Ectodermal cell (in vitro differentiated cells): ENCODE results near the gene SLC15A5. TPM values are rescaled to one million over a fixed set of nuclear protein-coding genes. Genes with fewer than 3 reads are reported as not detected.

ENCODE experiments used
- H3K27ac ChIP-seq: 2 replicates; pipeline ENCODE4 v1.7.0; 2013; ENCODE audit warnings: mild to moderate bottlenecking, low read depth, low read length; ENCODE audit not compliant: insufficient read depth, poor library complexity, severe bottlenecking
- H3K27me3 ChIP-seq: 2 replicates; pipeline ENCODE4 v1.7.0; 2013; ENCODE audit warnings: mild to moderate bottlenecking, low read length; ENCODE audit not compliant: insufficient read depth, control insufficient read depth, poor library complexity, severe bottlenecking
- H3K36me3 ChIP-seq: one replicate; pipeline ENCODE4 v1.7.0; 2013; ENCODE audit warnings: low read length; ENCODE audit not compliant: control insufficient read depth, insufficient read depth
- H3K4me1 ChIP-seq: one replicate; pipeline ENCODE4 v1.7.0; 2013; ENCODE audit warnings: low read length; ENCODE audit not compliant: control insufficient read depth, insufficient read depth
- H3K4me3 ChIP-seq: 2 replicates; pipeline ENCODE4 v1.7.0; 2013; ENCODE audit warnings: low read depth, low read length, control low read depth; ENCODE audit not compliant: insufficient read depth
- H3K9me3 ChIP-seq: 2 replicates; pipeline ENCODE4 v1.7.0; 2013; ENCODE audit warnings: mild to moderate bottlenecking, low read length, moderate library complexity; ENCODE audit not compliant: control insufficient read depth
- WGBS, 2 experiments: methylation state at CpG; one replicate each; pipeline ENCODE4 v1.1.7; 2013; ENCODE audit warnings: missing lambda C conversion rate in 2 of 2; 5-methylcytosine and 5-hydroxymethylcytosine counted together
- polyA plus RNA-seq, 4 experiments: library from polyadenylated mRNA; stranded (reverse); fragments of 50-300 nt; gene quantifications; one replicate each; pipeline ENCODE4 v1.2.3, GENCODE V29; 2013

Gene SLC15A5, protein sequence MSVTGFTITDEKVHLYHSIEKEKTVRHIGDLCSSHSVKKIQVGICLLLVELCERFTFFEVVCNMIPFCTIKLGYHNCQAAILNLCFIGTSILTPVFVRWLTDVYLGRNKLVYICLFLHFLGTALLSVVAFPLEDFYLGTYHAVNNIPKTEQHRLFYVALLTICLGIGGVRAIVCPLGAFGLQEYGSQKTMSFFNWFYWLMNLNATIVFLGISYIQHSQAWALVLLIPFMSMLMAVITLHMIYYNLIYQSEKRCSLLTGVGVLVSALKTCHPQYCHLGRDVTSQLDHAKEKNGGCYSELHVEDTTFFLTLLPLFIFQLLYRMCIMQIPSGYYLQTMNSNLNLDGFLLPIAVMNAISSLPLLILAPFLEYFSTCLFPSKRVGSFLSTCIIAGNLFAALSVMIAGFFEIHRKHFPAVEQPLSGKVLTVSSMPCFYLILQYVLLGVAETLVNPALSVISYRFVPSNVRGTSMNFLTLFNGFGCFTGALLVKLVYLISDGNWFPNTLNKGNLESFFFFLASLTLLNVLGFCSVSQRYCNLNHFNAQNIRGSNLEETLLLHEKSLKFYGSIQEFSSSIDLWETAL
- polyA plus RNA-seq (2013, experiment 1 of 4), result not detected
- not detected for polyA plus RNA-seq (2013, experiment 2 of 4)
- not detected for polyA plus RNA-seq (2013, experiment 3 of 4)
- polyA plus RNA-seq (2013, experiment 4 of 4), result not detected

- 94 to 100% methylated on average over 4 to 5 of the region's 5 CpGs for WGBS, 2 experiments
- H3K4me3 ChIP-seq, result no peak within 1 kb of the TSS
- no peaks in the 10 kb centered on the region for H3K36me3 ChIP-seq
- no peaks in the 10 kb centered on the region for H3K27me3 ChIP-seq
- no peaks in the 10 kb centered on the region for H3K4me1 ChIP-seq
- no peaks in the 10 kb centered on the region for H3K9me3 ChIP-seq
- no peak within 1 kb of the TSS for H3K27ac ChIP-seq
These were observed at the start of gene SLC15A5 for GRCh38 chr12:16277585-16277984. Gene SLC15A5 (minus strand): TSS chr12:16277685. CDS start chr12:16277685, 0 bp downstream.

DNA sequence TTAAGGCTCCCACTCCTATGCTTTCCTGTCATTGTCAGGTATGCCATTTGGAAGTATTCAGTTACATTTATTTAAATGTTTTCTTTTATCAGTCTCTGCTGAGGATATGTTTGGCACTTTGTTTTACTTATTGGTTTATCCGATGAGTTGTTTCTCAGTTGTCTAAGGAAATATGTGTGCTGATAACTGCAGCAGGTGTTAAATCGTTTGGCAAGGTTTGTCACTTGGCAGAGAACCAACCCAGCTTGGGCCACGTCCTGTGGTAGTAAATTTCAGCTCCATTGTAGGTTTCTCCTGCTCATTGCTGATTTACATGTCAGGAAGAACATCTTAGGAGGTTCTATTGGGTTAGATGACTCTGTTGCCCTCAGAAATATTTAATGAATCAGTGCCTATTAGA, 47.9 kb upstream of the SLC15A5 start:
- Histone ChIP-seq H3K36me3 (no peaks in the 10 kb centered on the region), H3K27me3 (no peaks in the 10 kb centered on the region), H3K4me3 (no peak overlapping the region), H3K9me3 (no peaks in the 10 kb centered on the region), H3K4me1 (peaks cover 5% of the 10 kb centered on the region), H3K27ac (no peak overlapping the region)
- WGBS, 2 experiments, result 85 to 94% methylated on average over 3 of the region's 3 CpGs

DNA sequence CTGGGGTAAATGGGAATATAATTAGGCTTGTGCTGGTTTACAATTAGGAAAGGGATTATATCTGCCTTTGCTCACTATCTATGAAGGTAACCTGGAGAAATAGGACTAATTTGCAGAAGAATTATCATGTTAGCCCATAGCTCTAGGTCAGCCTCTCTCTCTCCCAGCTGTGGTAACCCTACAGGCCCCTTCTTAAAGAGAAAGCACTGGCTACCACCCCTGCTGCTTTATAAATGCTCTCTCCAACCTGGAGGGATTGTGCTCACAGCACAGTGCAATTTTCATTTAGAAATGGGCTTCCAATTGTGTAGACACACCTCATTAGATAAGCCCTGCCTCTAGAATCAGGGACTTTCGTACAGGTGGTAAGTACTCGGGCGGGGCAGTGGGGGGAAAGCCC, 47.3 kb upstream of the SLC15A5 start:
- no peak overlapping the region for H3K4me3 ChIP-seq
- no peaks in the 10 kb centered on the region for H3K27me3 ChIP-seq
- H3K27ac ChIP-seq, result no peak overlapping the region
- peaks cover 5% of the 10 kb centered on the region for H3K4me1 ChIP-seq
- H3K36me3 ChIP-seq, result no peaks in the 10 kb centered on the region
- 94 to 97% methylated on average over 3 of the region's 3 CpGs for WGBS, 2 experiments
- no peaks in the 10 kb centered on the region for H3K9me3 ChIP-seq

DNA sequence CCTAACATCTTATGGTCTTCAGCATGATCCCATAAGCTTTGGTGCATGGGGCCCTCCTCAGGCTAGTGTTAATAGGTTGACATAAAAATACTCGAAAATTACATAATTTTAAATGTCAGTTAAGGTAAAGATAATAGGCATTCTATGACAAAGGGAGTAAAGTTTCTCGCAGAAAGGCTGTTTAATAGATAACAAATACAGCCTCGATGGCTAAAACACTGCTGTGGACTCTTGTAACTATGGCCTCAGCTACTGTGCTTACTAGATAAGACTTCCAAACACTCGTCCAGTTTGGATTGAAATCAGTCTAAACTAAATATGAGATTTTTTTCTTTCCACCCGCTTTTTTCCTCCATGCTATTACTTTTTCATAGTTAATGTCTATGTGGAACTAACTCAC, 46.8 kb upstream of the SLC15A5 start:
- H3K4me3 ChIP-seq, result no peak overlapping the region

GRCh38 chr12:16323638-16324037, 46.2 kb upstream of the SLC15A5 start:
- Histone ChIP-seq H3K27ac (no peak overlapping the region), H3K27me3 (no peaks in the 10 kb centered on the region), H3K4me1 (peaks cover 5% of the 10 kb centered on the region), H3K9me3 (no peaks in the 10 kb centered on the region), H3K36me3 (no peaks in the 10 kb centered on the region), H3K4me3 (no peak overlapping the region)
- 88% methylated on average over 1 of the region's 2 CpGs; no CpG with 5 or more reads in 1 of the 2 experiments for WGBS, 2 experiments

More for the DNA sequence above, 46.8 kb upstream of the SLC15A5 start:
- no peaks in the 10 kb centered on the region for H3K36me3 ChIP-seq
- H3K4me1 ChIP-seq, result peaks cover 5% of the 10 kb centered on the region
- 83 to 88% methylated on average over 4 to 5 of the region's 5 CpGs for WGBS, 2 experiments
- H3K9me3 ChIP-seq, result no peaks in the 10 kb centered on the region
- H3K27me3 ChIP-seq, result no peaks in the 10 kb centered on the region
- no peak overlapping the region for H3K27ac ChIP-seq

- H3K9me3 ChIP-seq, result no peaks in the 10 kb centered on the region
- WGBS, 2 experiments, result 90 to 97% methylated on average over 1 of the region's 1 CpG
- H3K36me3 ChIP-seq, result no peaks in the 10 kb centered on the region
- H3K27me3 ChIP-seq, result no peaks in the 10 kb centered on the region
- no peak overlapping the region for H3K27ac ChIP-seq
- H3K4me1 ChIP-seq, result peaks cover 5% of the 10 kb centered on the region
- no peak overlapping the region for H3K4me3 ChIP-seq
These were observed 45.5 kb upstream of the SLC15A5 start for GRCh38 chr12:16323010-16323409.

DNA sequence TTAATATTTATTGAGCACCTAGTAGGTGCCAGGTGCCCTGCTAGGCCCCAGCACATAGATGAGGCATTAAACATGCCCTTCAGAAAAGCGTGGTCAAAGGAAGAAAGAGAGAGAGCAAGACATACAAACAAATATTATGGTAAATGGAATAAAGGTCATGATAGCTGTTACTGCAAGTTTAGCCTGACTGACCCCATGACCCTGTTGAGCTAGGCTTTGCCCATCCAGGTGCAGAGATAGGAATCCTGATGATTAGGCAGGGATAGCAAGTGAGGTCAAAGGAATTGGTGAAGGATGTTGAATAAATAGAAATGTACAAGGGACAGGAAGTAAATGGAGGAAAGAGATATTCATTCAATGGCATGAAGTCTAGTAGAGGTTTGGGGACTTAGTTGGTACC, 33.4 kb upstream of the SLC15A5 start:
- Histone ChIP-seq H3K4me1 (no peaks in the 10 kb centered on the region), H3K27me3 (no peaks in the 10 kb centered on the region), H3K9me3 (no peaks in the 10 kb centered on the region), H3K36me3 (no peaks in the 10 kb centered on the region), H3K4me3 (no peak overlapping the region), H3K27ac (no peak overlapping the region)
- 80 to 85% methylated on average over 1 of the region's 1 CpG for WGBS, 2 experiments

DNA sequence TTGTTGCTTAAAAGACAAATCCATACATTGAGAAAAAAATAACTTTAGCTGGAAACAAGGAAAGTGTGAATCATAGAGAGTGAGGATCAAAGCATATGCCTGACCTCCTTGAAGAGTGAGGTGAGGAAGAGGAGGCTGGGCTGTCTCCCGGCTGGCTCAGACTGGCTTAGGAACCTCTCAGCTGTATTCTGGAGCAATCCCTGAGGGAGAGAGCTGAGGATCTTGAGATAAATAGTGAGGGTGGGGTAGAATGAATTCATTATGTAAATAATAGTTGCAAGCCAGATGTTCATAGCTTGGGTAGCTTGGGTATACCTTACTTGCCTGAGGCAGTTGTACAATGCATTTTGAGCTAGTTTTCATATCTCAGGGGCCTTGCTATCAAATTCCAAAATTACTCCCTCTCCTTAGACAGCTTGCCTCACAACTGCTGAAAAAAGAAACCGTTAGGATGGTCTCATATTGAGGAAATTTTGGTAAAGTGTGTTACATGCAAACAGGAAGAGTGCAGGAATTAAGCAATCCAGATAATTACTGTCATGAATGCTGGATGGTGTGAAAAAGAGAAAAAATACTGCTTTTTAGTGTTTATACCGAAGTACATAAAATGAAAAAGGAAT, 30.5 kb upstream of the SLC15A5 start:
- Histone ChIP-seq H3K4me1 (no peaks in the 10 kb centered on the region), H3K36me3 (no peaks in the 10 kb centered on the region), H3K27me3 (no peaks in the 10 kb centered on the region), H3K27ac (no peak overlapping the region), H3K4me3 (no peak overlapping the region), H3K9me3 (no peaks in the 10 kb centered on the region)
- 93 to 94% methylated on average over 3 of the region's 3 CpGs for WGBS, 2 experiments

GRCh38 chr12:16303939-16304338, 26.5 kb upstream of the SLC15A5 start:
- no peak overlapping the region for H3K4me3 ChIP-seq
- H3K27ac ChIP-seq, result no peak overlapping the region
- H3K36me3 ChIP-seq, result no peaks in the 10 kb centered on the region
- H3K4me1 ChIP-seq, result no peaks in the 10 kb centered on the region
- H3K27me3 ChIP-seq, result no peaks in the 10 kb centered on the region
- WGBS, 2 experiments, result 50 to 69% methylated on average over 2 of the region's 2 CpGs
- H3K9me3 ChIP-seq, result no peaks in the 10 kb centered on the region

DNA sequence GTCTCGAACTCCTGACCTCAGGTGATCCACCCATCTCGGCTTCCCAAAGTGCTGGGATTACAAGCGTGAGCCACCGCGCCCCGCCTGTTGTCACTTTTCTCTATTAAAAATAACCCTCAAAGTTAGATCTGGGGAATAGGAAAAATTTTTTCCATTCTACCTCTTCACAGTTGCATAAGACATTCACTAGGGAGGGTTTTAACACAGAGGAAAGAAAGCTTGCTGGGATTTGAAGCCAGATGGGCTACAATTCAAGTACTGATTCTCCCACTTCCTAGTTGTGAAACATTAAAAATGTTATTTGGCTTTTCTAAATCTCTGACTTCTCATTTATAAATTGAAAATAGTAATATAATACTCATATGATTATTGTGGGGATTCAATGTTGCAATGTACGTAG, 23.3 kb upstream of the SLC15A5 start:
- no peaks in the 10 kb centered on the region for H3K4me1 ChIP-seq
- WGBS, 2 experiments, result 86 to 94% methylated on average over 6 of the region's 7 CpGs
- H3K27ac ChIP-seq, result no peak overlapping the region
- H3K4me3 ChIP-seq, result no peak overlapping the region
- H3K9me3 ChIP-seq, result no peaks in the 10 kb centered on the region
- H3K36me3 ChIP-seq, result no peaks in the 10 kb centered on the region
- H3K27me3 ChIP-seq, result no peaks in the 10 kb centered on the region
